ENCODE results near the gene CLSTN2. TPM values are rescaled to one million over a fixed set of nuclear protein-coding genes. Genes with fewer than 3 reads are reported as not detected.

CLSTN2 gene
- polyA plus RNA-seq, 3 donors: not detected

GRCh38 chr3:140602781-140603180 lies 667.8 kb downstream of the CLSTN2 start:
- no peak for TF ChIP-seq CTCF (IDR thresholded peaks at IDR 0.05)
- Histone ChIP-seq H3K4me3 (replicated peaks in 1 of 3; ENCODE audit: low read depth in 2 of 3, low read length in 3 of 3) (no peak overlapping the region), H4K20me1 (ENCODE audit: insufficient read depth, low read length) (no peaks in the 10 kb centered on the region), H2AFZ (ENCODE audit: insufficient read depth, low read depth, low read length, poor library complexity, severe bottlenecking) (no peak overlapping the region), H3K4me2 (replicated peaks; ENCODE audit: extremely low read depth, low read length, poor library complexity, severe bottlenecking) (no peak overlapping the region), H3K9ac (ENCODE audit: insufficient read depth, low read length, poor library complexity, severe bottlenecking) (no peak overlapping the region), H3K27ac (ENCODE audit: low read depth in 1 of 2, low read length in 2 of 2) (no peak overlapping the region), H3K79me2 (ENCODE audit: insufficient read depth, low read length) (no peaks in the 10 kb centered on the region), H3K27me3 (ENCODE audit: control insufficient read depth in 2 of 2, insufficient read depth in 2 of 2, low read length in 2 of 2) (no peaks in the 10 kb centered on the region), H3K4me1 (ENCODE audit: control insufficient read depth in 1 of 2, insufficient read depth in 2 of 2, low read length in 2 of 2) (no peaks in the 10 kb centered on the region), H3K9me3 (replicated peaks in 1 of 2; ENCODE audit: control insufficient read depth in 1 of 2, insufficient read depth in 1 of 2, low read length in 2 of 2) (peaks cover 0 to 5% of the 10 kb centered on the region in 2 donors), H3K36me3 (replicated peaks in 1 of 2; ENCODE audit: control insufficient read depth in 1 of 2, insufficient read depth in 2 of 2, low read length in 2 of 2) (no peaks in the 10 kb centered on the region)
- intact Hi-C loops (cut with micrococcal nuclease): no loop called here
- WGBS (ENCODE audit: insufficient coverage): no CpG with 5 or more reads among the region's 2 CpGs
- Mint-ChIP-seq H3K4me3 (no peak overlapping the region), H3K4me1 (no peaks in the 10 kb centered on the region), H3K36me3 (no peaks in the 10 kb centered on the region), H3K27ac (no peak overlapping the region), H3K9me3 (peaks cover 0 to 11% (median 5%) of the 10 kb centered on the region in 7 donors), H3K27me3 (ENCODE audit: low read depth in 3 of 3) (peaks cover 0 to 3% (median 2%) of the 10 kb centered on the region in 3 donors)
- DNase-seq: no peak

- Mint-ChIP-seq H3K27ac (no peak overlapping the region), H3K27me3 (ENCODE audit: low read depth in 3 of 3) (peaks cover 0 to 6% (median 2%) of the 10 kb centered on the region in 3 donors), H3K36me3 (no peaks in the 10 kb centered on the region), H3K4me3 (no peak overlapping the region), H3K9me3 (peaks cover 0 to 11% (median 5%) of the 10 kb centered on the region in 7 donors), H3K4me1 (no peaks in the 10 kb centered on the region)
- H3K9ac ChIP-seq (ENCODE audit: insufficient read depth, low read length, poor library complexity, severe bottlenecking): no peak overlapping the region
- TF ChIP-seq CTCF (IDR thresholded peaks at IDR 0.05): no peak
- DNase-seq: no peak
- H3K4me1 ChIP-seq (ENCODE audit: control insufficient read depth in 1 of 2, insufficient read depth in 2 of 2, low read length in 2 of 2): no peaks in the 10 kb centered on the region
- intact Hi-C loops (cut with micrococcal nuclease): no loop called here
- H3K27ac ChIP-seq (ENCODE audit: low read depth in 1 of 2, low read length in 2 of 2): no peak overlapping the region
- no peak overlapping the region for H3K4me2 ChIP-seq (replicated peaks; ENCODE audit: extremely low read depth, low read length, poor library complexity, severe bottlenecking)
- no CpG with 5 or more reads among the region's 3 CpGs for WGBS (ENCODE audit: insufficient coverage)
- H3K4me3 ChIP-seq (replicated peaks in 1 of 3; ENCODE audit: low read depth in 2 of 3, low read length in 3 of 3): no peak overlapping the region
- H4K20me1 ChIP-seq (ENCODE audit: insufficient read depth, low read length): no peaks in the 10 kb centered on the region
- H3K9me3 ChIP-seq (replicated peaks in 1 of 2; ENCODE audit: control insufficient read depth in 1 of 2, insufficient read depth in 1 of 2, low read length in 2 of 2): peaks cover 0 to 5% of the 10 kb centered on the region in 2 donors
- H3K27me3 ChIP-seq (ENCODE audit: control insufficient read depth in 2 of 2, insufficient read depth in 2 of 2, low read length in 2 of 2): no peaks in the 10 kb centered on the region
- H3K79me2 ChIP-seq (ENCODE audit: insufficient read depth, low read length): no peaks in the 10 kb centered on the region
- H2AFZ ChIP-seq (ENCODE audit: insufficient read depth, low read depth, low read length, poor library complexity, severe bottlenecking): no peak overlapping the region
- H3K36me3 ChIP-seq (replicated peaks in 1 of 2; ENCODE audit: control insufficient read depth in 1 of 2, insufficient read depth in 2 of 2, low read length in 2 of 2): no peaks in the 10 kb centered on the region
Measured at GRCh38 chr3:140603766-140604165, 668.8 kb downstream of the CLSTN2 start.
